Mammary epithelial cell (primary cell): Measurements from ENCODE around the gene ZSCAN26.

Experiments
- EZH2 ChIP-seq: IDR thresholded peaks from 2 replicates; pipeline ENCODE4 v1.6.1; 2012; ENCODE audit warnings: low read length, inconsistent platforms, borderline replicate concordance
- TF ChIP-seq, protein P1 (sequence below), 2 donors: IDR thresholded peaks in 1 of 2; conservative IDR thresholded peaks in 1 of 2; 2 replicates each; pipeline ENCODE4 v1.5.1; 2011 to 2012; ENCODE audit warnings: inconsistent platforms in 2 of 2, low read length in 2 of 2, mild to moderate bottlenecking in 2 of 2, control low read depth in 1 of 2, low read depth in 1 of 2; ENCODE audit not compliant: insufficient read depth in 1 of 2; ENCODE audit errors: extremely low read depth in 1 of 2

DNA sequence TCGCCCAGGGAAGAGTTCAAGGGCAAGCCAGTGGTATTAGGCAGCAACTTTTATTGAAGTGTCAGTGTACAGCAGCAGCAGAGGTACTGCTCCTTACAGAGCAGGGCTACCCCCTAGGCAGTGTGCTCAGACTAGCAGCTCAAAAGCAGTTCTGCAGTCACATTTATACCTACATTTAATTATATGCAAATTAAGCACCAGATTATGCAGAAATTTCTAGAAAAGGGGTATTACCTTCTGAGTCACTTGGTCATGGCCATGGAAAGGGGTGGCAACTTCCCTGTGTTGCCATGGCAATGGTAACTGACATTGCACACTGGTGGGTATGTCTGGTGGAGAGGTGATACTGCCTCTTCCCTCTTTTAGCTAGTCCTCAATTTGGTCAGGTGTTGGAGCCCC, 12.8 kb upstream of the ZSCAN26 start:
- TF ChIP-seq, protein P1, sequence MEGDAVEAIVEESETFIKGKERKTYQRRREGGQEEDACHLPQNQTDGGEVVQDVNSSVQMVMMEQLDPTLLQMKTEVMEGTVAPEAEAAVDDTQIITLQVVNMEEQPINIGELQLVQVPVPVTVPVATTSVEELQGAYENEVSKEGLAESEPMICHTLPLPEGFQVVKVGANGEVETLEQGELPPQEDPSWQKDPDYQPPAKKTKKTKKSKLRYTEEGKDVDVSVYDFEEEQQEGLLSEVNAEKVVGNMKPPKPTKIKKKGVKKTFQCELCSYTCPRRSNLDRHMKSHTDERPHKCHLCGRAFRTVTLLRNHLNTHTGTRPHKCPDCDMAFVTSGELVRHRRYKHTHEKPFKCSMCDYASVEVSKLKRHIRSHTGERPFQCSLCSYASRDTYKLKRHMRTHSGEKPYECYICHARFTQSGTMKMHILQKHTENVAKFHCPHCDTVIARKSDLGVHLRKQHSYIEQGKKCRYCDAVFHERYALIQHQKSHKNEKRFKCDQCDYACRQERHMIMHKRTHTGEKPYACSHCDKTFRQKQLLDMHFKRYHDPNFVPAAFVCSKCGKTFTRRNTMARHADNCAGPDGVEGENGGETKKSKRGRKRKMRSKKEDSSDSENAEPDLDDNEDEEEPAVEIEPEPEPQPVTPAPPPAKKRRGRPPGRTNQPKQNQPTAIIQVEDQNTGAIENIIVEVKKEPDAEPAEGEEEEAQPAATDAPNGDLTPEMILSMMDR (conservative IDR thresholded peaks at IDR 0.05 in 1 of 2, IDR thresholded peaks at IDR 0.05 in 1 of 2; ENCODE audit: extremely low read depth in 1 of 2, insufficient read depth in 1 of 2, low read depth in 1 of 2, low read length in 2 of 2) = no peak
- no peak for TF ChIP-seq EZH2
